ENCODE data around the gene MICAL3.
"Not testable (repeated sequence)": the region's sequence is repeated elsewhere in the genome, so short reads cannot be mapped to it uniquely, and the experiment has no call there.

The MICAL3 gene

DNA sequence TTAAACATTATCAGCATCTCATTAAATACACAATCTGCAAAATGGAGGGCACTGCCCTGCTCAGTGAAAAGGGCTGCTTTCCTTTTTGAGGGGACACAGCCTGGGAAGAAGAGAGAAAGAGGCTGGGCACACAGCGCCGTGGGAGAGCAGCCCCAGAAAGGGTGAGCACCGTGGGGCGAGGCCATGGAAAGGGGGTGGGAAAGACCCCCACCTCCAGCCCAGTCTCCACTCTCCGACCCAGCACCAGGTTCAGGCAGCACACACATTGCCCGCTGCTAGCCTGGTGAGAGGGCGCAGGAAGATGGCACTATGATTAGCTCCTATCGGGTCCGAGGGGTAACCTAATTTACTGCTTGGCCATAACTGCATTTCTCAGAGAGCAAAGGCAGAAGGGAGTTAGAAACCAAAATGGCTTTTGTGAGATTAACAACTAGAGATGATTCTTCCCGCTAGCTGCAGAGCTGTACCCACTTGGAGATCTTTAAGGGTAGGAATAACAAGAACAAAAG is 146.1 kb downstream of the MICAL3 start:
- Histone ChIP-seq H3K9me3 (ENCODE audit: low read depth, low read length) (no peaks in the 10 kb centered on the region), H3K4me3 (no peak overlapping the region), H3K9ac (ENCODE audit: insufficient read length) (no peak overlapping the region), H3K36me3 (ENCODE audit: insufficient read depth, low read length) (peaks cover 19% of the 10 kb centered on the region), H3K27ac (no peak overlapping the region)
- DNase-seq (ENCODE audit: low read depth, low spot score) = no peak
- no peak for TF ChIP-seq EZH2 (IDR thresholded peaks at IDR 0.05)
- TF ChIP-seq POLR2AphosphoS5 (IDR thresholded peaks at IDR 0.05; ENCODE audit: borderline replicate concordance, low read depth, low read length) = no peak
- TF ChIP-seq FOXP2 (optimal IDR thresholded peaks at IDR 0.05; ENCODE audit: control extremely low read depth, extremely low read length, insufficient read depth) = no peak

DNA sequence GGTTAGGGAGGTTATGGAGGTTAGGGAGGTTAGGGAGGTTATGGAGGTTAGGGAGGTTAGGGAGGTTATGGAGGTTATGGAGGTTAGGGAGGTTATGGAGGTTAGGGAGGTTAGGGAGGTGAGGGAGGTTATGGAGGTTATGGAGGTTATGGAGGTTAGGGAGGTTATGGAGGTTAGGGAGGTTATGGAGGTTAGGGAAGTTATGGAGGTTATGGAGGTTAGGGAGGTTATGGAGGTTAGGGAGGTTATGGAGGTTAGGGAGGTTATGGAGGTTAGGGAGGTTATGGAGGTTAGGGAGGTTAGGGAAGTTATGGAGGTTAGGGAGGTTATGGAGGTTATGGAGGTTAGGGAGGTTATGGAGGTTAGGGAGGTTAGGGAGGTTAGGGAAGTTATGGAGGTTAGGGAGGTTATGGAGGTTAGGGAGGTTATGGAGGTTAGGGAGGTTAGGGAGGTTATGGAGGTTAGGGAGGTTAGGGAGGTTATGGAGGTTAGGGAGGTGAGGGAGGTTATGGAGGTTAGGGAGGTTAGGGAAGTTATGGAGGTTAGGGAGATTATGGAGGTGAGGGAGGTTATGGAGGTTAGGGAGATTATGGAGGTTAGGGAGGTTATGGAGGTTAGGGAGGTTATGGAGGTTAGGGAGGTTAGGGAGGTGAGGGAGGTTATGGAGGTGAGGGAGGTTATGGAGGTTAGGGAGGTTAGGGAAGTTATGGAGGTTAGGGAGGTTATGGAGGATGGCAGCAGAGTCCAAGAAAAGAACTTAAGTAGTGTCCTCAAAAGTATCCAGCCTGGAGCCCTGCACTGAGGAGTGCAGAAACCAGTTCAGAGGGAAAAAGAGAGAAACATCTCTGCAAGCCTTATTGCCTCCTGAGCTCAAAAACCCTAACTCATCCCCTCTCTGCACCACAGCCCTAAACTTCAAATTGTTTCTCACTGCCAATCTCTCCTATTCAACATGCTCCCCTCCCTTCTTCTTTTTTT is 147.2 kb downstream of the MICAL3 start:
- not testable (repeated sequence) for H3K9me3 ChIP-seq (ENCODE audit: low read depth, low read length); H3K9ac ChIP-seq (ENCODE audit: insufficient read length); H3K27ac ChIP-seq; H3K4me3 ChIP-seq; DNase-seq (ENCODE audit: low read depth, low spot score)
- H3K36me3 ChIP-seq (ENCODE audit: insufficient read depth, low read length) = peaks cover 20% of the 10 kb centered on the region; the same call in 1 of the 2 replicates

DNA sequence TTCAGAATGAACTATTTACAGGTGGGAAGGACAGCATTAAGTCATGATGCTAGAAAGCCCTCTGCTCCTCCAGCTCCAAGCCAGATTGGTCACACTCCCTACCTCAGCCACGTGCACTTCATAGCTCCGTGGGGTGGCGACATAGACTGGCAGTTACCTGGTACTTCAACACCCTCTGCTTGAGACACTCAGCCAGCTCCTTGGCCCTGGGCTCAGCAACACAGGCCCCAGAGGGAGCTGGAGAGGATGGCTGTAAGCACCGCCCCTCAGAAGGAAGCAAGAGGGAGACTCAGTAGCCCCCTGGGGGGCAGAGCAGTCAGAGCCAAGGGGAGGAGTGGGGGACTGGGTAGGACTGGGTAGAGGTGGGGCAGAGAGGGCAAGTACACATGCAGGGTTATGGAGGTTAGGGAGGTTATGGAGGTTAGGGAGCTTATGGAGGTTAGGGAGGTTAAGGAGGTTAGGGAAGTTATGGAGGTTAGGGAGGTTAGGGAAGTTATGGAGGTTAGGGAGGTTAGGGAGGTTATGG is 148.0 kb downstream of the MICAL3 start:
- Histone ChIP-seq H3K4me3 (no peak overlapping the region), H3K27ac (no peak overlapping the region), H3K9ac (ENCODE audit: insufficient read length) (no peak overlapping the region), H3K36me3 (ENCODE audit: insufficient read depth, low read length) (peaks cover 28% of the 10 kb centered on the region; the same call in 1 of the 2 replicates), H3K9me3 (ENCODE audit: low read depth, low read length) (no peaks in the 10 kb centered on the region)
- TF ChIP-seq POLR2AphosphoS5 (IDR thresholded peaks at IDR 0.05; ENCODE audit: borderline replicate concordance, low read depth, low read length) = no peak
- TF ChIP-seq FOXP2 (optimal IDR thresholded peaks at IDR 0.05; ENCODE audit: control extremely low read depth, extremely low read length, insufficient read depth) = no peak
- no peak for TF ChIP-seq EZH2 (IDR thresholded peaks at IDR 0.05)
- DNase-seq (ENCODE audit: low read depth, low spot score) = no peak

DNA sequence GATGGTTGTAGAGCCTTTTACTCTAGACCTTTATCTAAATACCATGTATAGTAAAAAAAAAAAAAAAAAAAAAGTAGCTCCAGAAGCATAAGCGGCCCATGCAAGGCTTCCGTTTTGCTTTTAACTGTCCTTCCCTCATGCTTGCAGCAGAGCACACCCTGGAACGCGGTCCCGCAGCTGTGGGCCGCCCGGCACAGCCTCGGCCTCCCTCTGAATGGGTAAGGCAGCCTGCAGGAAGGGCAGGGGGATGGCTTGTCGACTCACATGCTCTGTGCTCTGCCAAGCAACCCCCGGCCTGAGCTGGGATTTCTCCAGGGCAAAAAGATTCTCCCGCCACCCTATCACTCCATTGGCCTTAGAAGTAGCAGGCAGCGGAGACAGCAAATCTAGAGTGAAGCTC is 148.7 kb downstream of the MICAL3 start:
- H3K36me3 ChIP-seq (ENCODE audit: insufficient read depth, low read length) = peaks cover 36% of the 10 kb centered on the region; the same call in 1 of the 2 replicates
- H3K27ac ChIP-seq = no peak overlapping the region
- no peak for DNase-seq (ENCODE audit: low read depth, low spot score)

DNA sequence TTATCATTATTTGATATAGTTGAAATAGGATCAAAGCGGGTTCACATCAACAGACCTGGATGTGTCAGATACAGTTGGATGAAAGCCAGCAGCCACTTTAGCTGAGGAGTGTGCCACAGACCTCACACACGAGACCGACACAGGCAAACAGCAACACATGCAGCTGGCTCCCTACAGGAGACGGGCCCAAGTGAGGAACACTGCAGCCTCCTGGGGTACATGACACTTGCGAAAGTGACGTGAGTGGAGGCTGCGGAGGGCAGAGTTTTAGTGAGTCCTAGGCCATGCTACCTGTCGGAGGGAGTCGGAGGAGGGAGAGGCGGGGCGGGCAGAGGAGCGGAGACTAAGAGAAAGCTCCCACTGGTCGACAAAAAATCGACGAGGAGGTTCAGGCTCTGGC is 149.2 kb downstream of the MICAL3 start:
- no peak overlapping the region for H3K27ac ChIP-seq
- H3K4me3 ChIP-seq = no peak overlapping the region
- H3K36me3 ChIP-seq (ENCODE audit: insufficient read depth, low read length) = peaks cover 33% of the 10 kb centered on the region; the same call in 1 of the 2 replicates
- H3K9ac ChIP-seq (ENCODE audit: insufficient read length) = no peak overlapping the region
- H3K9me3 ChIP-seq (ENCODE audit: low read depth, low read length) = no peaks in the 10 kb centered on the region
- no peak for TF ChIP-seq FOXP2 (optimal IDR thresholded peaks at IDR 0.05; ENCODE audit: control extremely low read depth, extremely low read length, insufficient read depth)
- no peak for DNase-seq (ENCODE audit: low read depth, low spot score)

More for the DNA sequence above, 148.7 kb downstream of the MICAL3 start:
- H3K4me3 ChIP-seq = no peak overlapping the region
- no peak overlapping the region for H3K9ac ChIP-seq (ENCODE audit: insufficient read length)
- no peak for TF ChIP-seq EZH2 (IDR thresholded peaks at IDR 0.05)
- no peak for TF ChIP-seq FOXP2 (optimal IDR thresholded peaks at IDR 0.05; ENCODE audit: control extremely low read depth, extremely low read length, insufficient read depth)
- TF ChIP-seq POLR2AphosphoS5 (IDR thresholded peaks at IDR 0.05; ENCODE audit: borderline replicate concordance, low read depth, low read length) = no peak
- no peaks in the 10 kb centered on the region for H3K9me3 ChIP-seq (ENCODE audit: low read depth, low read length)

DNA sequence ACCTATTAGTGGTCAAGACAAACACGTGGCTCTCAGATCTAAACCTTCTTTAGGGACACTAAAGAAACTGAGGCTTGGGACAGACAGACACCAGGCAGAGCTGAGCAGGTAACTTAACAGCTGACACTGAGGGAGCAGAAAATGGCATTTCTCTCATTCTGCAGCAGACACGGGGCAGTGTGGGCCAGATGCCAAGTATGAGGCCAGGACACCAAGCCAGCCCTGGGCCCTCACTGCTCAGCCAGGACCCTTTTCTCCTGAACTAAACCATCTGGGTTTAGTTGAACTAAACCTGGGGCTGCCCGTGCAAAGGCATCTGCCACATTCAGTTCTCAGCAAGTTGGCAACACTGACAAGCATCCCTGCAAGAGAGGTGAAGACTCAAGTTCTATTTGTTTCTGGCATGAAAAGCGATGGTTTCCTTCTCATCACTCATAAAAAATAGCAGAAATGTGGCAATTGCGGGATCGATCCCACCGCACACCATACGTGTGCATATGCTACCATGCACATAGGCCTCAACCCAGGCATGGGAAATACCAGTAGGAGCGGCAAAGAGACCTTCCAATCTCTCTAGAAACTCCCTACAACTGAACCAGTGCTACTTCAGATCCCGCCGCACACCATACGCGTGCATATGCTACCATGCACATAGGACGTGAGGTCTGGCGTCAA is 150.0 kb downstream of the MICAL3 start:
- DNase-seq (ENCODE audit: low read depth, low spot score) = no peak
- no peak overlapping the region for H3K4me3 ChIP-seq
- no peak for TF ChIP-seq FOXP2 (optimal IDR thresholded peaks at IDR 0.05; ENCODE audit: control extremely low read depth, extremely low read length, insufficient read depth)
- TF ChIP-seq POLR2AphosphoS5 (IDR thresholded peaks at IDR 0.05; ENCODE audit: borderline replicate concordance, low read depth, low read length) = no peak
- no peak for TF ChIP-seq EZH2 (IDR thresholded peaks at IDR 0.05)
- H3K27ac ChIP-seq = no peak overlapping the region
- H3K9ac ChIP-seq (ENCODE audit: insufficient read length) = no peak overlapping the region
- H3K36me3 ChIP-seq (ENCODE audit: insufficient read depth, low read length) = peaks cover 26% of the 10 kb centered on the region; the same call in 1 of the 2 replicates
- no peaks in the 10 kb centered on the region for H3K9me3 ChIP-seq (ENCODE audit: low read depth, low read length)

DNA sequence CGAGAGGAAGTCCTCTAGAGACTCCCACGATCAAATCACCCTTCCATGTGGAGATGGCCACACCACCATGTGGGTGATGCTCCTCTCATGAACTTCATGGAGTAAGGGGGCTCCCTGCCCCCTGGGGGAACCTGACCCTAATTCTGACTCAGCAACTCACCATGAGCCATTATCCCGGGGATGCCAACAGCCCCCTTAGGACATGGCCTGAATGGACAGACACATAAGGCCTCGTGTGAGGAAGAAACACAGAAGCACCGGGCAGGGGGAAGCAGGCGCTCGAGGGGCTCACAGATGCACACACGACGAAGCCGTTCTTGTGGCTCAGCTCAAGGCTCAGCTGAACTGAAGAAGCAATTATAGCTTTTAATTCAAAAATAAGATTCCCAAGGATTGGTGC is 150.6 kb downstream of the MICAL3 start:
- H3K9me3 ChIP-seq (ENCODE audit: low read depth, low read length) = no peaks in the 10 kb centered on the region
- H3K4me3 ChIP-seq = no peak overlapping the region
- H3K9ac ChIP-seq (ENCODE audit: insufficient read length) = no peak overlapping the region
- TF ChIP-seq EZH2 (IDR thresholded peaks at IDR 0.05) = no peak
- TF ChIP-seq FOXP2 (optimal IDR thresholded peaks at IDR 0.05; ENCODE audit: control extremely low read depth, extremely low read length, insufficient read depth) = no peak
- TF ChIP-seq POLR2AphosphoS5 (IDR thresholded peaks at IDR 0.05; ENCODE audit: borderline replicate concordance, low read depth, low read length) = no peak
- peaks cover 27% of the 10 kb centered on the region; the same call in 1 of the 2 replicates for H3K36me3 ChIP-seq (ENCODE audit: insufficient read depth, low read length)
- no peak overlapping the region for H3K27ac ChIP-seq
- DNase-seq (ENCODE audit: low read depth, low spot score) = no peak

DNA sequence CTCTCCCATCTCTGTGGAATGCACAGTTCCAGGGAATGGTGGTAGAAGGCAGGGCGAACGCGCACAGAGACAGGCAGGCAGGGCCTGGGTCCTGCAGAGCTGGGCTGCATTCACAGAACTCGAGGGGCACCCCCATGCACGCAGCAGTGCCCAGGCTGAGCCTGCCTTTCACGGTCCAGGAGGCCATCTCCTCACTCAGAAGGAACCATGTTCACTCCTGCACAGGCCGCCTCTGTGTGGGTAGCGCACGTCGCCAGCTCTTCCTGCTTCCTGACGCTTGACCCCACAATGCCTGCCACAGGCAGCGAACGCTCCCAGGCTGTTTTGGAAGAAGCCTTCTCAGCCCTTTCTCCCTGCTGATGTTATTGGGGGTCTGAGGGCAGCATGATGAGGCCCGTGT is 151.2 kb downstream of the MICAL3 start:
- H3K9ac ChIP-seq (ENCODE audit: insufficient read length) = no peak overlapping the region
- H3K9me3 ChIP-seq (ENCODE audit: low read depth, low read length) = no peaks in the 10 kb centered on the region
- H3K27ac ChIP-seq = no peak overlapping the region
- no peak for TF ChIP-seq POLR2AphosphoS5 (IDR thresholded peaks at IDR 0.05; ENCODE audit: borderline replicate concordance, low read depth, low read length)
- TF ChIP-seq FOXP2 (optimal IDR thresholded peaks at IDR 0.05; ENCODE audit: control extremely low read depth, extremely low read length, insufficient read depth) = no peak
- TF ChIP-seq EZH2 (IDR thresholded peaks at IDR 0.05) = no peak
- H3K4me3 ChIP-seq = no peak overlapping the region
- no peak for DNase-seq (ENCODE audit: low read depth, low spot score)
- H3K36me3 ChIP-seq (ENCODE audit: insufficient read depth, low read length) = peaks cover 25% of the 10 kb centered on the region; the same call in 1 of the 2 replicates
